WTC11 (cell line): ENCODE measurements around the gene KLF2.

Source experiments
- AR ChIP-seq: fragments of 250-450 bp; sonication (Bioruptor Pico); IDR thresholded peaks from 2 replicates; pipeline ENCODE4 v1.9.0; 2021; ENCODE audit warnings: mild to moderate bottlenecking
- CREB1 ChIP-seq: sonication (generic); formaldehyde crosslinking; IDR thresholded peaks from 2 replicates; pipeline ENCODE4 v1.8.0; 2023; ENCODE audit warnings: mild to moderate bottlenecking, missing genetic modification reagents
- CREM ChIP-seq: sonication (generic); formaldehyde crosslinking; IDR thresholded peaks from 2 replicates; pipeline ENCODE4 v1.8.1; 2022; ENCODE audit warnings: mild to moderate bottlenecking, missing genetic modification reagents, moderate library complexity
- FOXP1 ChIP-seq: sonication (generic); formaldehyde crosslinking; IDR thresholded peaks from 2 replicates; pipeline ENCODE4 v1.8.0; 2022; ENCODE audit warnings: missing genetic modification reagents, mild to moderate bottlenecking, moderate library complexity, borderline replicate concordance
- GABPB1 ChIP-seq: sonication (generic); formaldehyde crosslinking; IDR thresholded peaks from 2 replicates; pipeline ENCODE4 v1.8.1; 2023; ENCODE audit warnings: mild to moderate bottlenecking, missing genetic modification reagents
- MAX ChIP-seq: sonication (generic); formaldehyde crosslinking; IDR thresholded peaks from 2 replicates; pipeline ENCODE4 v1.8.0; 2022; ENCODE audit warnings: mild to moderate bottlenecking, missing genetic modification reagents
- MLX ChIP-seq: sonication (generic); formaldehyde crosslinking; IDR thresholded peaks from 2 replicates; pipeline ENCODE4 v1.8.1; 2023; ENCODE audit warnings: mild to moderate bottlenecking, missing genetic modification reagents, moderate library complexity
- NR2C2 ChIP-seq: sonication (generic); formaldehyde crosslinking; IDR thresholded peaks from 2 replicates; pipeline ENCODE4 v1.8.0; 2022; ENCODE audit warnings: mild to moderate bottlenecking, missing genetic modification reagents
- USF1 ChIP-seq: sonication (generic); formaldehyde crosslinking; IDR thresholded peaks from 2 replicates; pipeline ENCODE4 v1.8.0; 2022; ENCODE audit warnings: mild to moderate bottlenecking, missing genetic modification reagents
- ZBTB21 ChIP-seq: sonication (generic); formaldehyde crosslinking; IDR thresholded peaks from 2 replicates; pipeline ENCODE4 v1.8.1; 2023; ENCODE audit warnings: mild to moderate bottlenecking, missing genetic modification reagents, borderline replicate concordance
- ZNF219 ChIP-seq: sonication (generic); formaldehyde crosslinking; IDR thresholded peaks from 2 replicates; pipeline ENCODE4 v1.8.0; 2023; ENCODE audit warnings: missing genetic modification reagents, mild to moderate bottlenecking, borderline replicate concordance
- TF ChIP-seq, protein P1 (sequence below): fragments of 200-600 bp; IDR thresholded peaks from 2 replicates; pipeline ENCODE4 v1.8.0; 2022; ENCODE audit warnings: antibody characterized with exemption
- TF ChIP-seq, protein P2 (sequence below): sonication (generic); formaldehyde crosslinking; IDR thresholded peaks from 2 replicates; pipeline ENCODE4 v1.8.0; 2023; ENCODE audit warnings: missing genetic modification reagents, mild to moderate bottlenecking, borderline replicate concordance
- TF ChIP-seq, protein P3 (sequence below): sonication (generic); formaldehyde crosslinking; IDR thresholded peaks from 2 replicates; pipeline ENCODE4 v1.8.1; 2023; ENCODE audit warnings: mild to moderate bottlenecking, missing genetic modification reagents

- TF ChIP-seq, protein P1, sequence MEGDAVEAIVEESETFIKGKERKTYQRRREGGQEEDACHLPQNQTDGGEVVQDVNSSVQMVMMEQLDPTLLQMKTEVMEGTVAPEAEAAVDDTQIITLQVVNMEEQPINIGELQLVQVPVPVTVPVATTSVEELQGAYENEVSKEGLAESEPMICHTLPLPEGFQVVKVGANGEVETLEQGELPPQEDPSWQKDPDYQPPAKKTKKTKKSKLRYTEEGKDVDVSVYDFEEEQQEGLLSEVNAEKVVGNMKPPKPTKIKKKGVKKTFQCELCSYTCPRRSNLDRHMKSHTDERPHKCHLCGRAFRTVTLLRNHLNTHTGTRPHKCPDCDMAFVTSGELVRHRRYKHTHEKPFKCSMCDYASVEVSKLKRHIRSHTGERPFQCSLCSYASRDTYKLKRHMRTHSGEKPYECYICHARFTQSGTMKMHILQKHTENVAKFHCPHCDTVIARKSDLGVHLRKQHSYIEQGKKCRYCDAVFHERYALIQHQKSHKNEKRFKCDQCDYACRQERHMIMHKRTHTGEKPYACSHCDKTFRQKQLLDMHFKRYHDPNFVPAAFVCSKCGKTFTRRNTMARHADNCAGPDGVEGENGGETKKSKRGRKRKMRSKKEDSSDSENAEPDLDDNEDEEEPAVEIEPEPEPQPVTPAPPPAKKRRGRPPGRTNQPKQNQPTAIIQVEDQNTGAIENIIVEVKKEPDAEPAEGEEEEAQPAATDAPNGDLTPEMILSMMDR: no peak
- no peak for TF ChIP-seq MAX (CRISPR knock-in tag)
- no peak for TF ChIP-seq CREM (CRISPR knock-in tag)
- no peak for TF ChIP-seq USF1 (CRISPR knock-in tag)
- no peak for TF ChIP-seq NR2C2 (CRISPR knock-in tag)
- TF ChIP-seq, protein P2, sequence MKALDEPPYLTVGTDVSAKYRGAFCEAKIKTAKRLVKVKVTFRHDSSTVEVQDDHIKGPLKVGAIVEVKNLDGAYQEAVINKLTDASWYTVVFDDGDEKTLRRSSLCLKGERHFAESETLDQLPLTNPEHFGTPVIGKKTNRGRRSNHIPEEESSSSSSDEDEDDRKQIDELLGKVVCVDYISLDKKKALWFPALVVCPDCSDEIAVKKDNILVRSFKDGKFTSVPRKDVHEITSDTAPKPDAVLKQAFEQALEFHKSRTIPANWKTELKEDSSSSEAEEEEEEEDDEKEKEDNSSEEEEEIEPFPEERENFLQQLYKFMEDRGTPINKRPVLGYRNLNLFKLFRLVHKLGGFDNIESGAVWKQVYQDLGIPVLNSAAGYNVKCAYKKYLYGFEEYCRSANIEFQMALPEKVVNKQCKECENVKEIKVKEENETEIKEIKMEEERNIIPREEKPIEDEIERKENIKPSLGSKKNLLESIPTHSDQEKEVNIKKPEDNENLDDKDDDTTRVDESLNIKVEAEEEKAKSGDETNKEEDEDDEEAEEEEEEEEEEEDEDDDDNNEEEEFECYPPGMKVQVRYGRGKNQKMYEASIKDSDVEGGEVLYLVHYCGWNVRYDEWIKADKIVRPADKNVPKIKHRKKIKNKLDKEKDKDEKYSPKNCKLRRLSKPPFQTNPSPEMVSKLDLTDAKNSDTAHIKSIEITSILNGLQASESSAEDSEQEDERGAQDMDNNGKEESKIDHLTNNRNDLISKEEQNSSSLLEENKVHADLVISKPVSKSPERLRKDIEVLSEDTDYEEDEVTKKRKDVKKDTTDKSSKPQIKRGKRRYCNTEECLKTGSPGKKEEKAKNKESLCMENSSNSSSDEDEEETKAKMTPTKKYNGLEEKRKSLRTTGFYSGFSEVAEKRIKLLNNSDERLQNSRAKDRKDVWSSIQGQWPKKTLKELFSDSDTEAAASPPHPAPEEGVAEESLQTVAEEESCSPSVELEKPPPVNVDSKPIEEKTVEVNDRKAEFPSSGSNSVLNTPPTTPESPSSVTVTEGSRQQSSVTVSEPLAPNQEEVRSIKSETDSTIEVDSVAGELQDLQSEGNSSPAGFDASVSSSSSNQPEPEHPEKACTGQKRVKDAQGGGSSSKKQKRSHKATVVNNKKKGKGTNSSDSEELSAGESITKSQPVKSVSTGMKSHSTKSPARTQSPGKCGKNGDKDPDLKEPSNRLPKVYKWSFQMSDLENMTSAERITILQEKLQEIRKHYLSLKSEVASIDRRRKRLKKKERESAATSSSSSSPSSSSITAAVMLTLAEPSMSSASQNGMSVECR (CRISPR knock-in tag): no peak
- no peak for TF ChIP-seq MLX (CRISPR knock-in tag)
- TF ChIP-seq FOXP1 (CRISPR knock-in tag): no peak
- no peak for TF ChIP-seq AR
- TF ChIP-seq ZNF219 (CRISPR knock-in tag): no peak
- TF ChIP-seq, protein P3, sequence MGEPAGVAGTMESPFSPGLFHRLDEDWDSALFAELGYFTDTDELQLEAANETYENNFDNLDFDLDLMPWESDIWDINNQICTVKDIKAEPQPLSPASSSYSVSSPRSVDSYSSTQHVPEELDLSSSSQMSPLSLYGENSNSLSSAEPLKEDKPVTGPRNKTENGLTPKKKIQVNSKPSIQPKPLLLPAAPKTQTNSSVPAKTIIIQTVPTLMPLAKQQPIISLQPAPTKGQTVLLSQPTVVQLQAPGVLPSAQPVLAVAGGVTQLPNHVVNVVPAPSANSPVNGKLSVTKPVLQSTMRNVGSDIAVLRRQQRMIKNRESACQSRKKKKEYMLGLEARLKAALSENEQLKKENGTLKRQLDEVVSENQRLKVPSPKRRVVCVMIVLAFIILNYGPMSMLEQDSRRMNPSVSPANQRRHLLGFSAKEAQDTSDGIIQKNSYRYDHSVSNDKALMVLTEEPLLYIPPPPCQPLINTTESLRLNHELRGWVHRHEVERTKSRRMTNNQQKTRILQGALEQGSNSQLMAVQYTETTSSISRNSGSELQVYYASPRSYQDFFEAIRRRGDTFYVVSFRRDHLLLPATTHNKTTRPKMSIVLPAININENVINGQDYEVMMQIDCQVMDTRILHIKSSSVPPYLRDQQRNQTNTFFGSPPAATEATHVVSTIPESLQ: no peak
- TF ChIP-seq GABPB1 (CRISPR knock-in tag): no peak
- TF ChIP-seq CREB1 (CRISPR knock-in tag): no peak
- TF ChIP-seq ZBTB21 (CRISPR knock-in tag): no peak
These were observed 17.5 kb downstream of the KLF2 start for GRCh38 chr19:16342002-16342715.
